A549 (cell line): Measurements from ENCODE around the gene LYRM2. TPM values are rescaled to one million over a fixed set of nuclear protein-coding genes. Genes with fewer than 3 reads are reported as not detected.

ENCODE experiments used
- ATAC-seq, 2 experiments: fragments of 200-7000 bp in 1 of 2; fragments of >200 bp in 1 of 2; cut with Nextera tagmentation in 1 of 2; cut with Tn5 transposase in 1 of 2; 3 replicates each; pipeline versions ENCODE4 v1.8.0 to v1.9.1; 2018 to 2020; ENCODE audit warnings: mild to moderate bottlenecking in 1 of 2, moderate library complexity in 1 of 2
- CTCF ChIA-PET: fragments of 300-600 bp; sonication (Branson Sonifier 250); formaldehyde crosslinking; extraction: SDS; loops from one replicate; lab custom pipeline; 2021; ENCODE audit warnings: antibody characterized with exemption, inconsistent platforms; lab: Yijun Ruan, JAX
- POLR2A ChIA-PET: fragments of 350-600 bp; formaldehyde crosslinking; extraction: SDS; loops from one replicate; lab custom pipeline; 2021; ENCODE audit warnings: antibody characterized with exemption, inconsistent platforms; lab: Yijun Ruan, JAX
- DNase-seq, 2 experiments: peaks; one replicate each; pipeline versions ENCODE4 v3.0.0 to v3.0.0-alpha.2; 2011 to 2016; ENCODE audit warnings: low read depth in 1 of 2, low spot score in 1 of 2
- FAIRE-seq: peaks from 2 replicates; lab custom pipeline; 2011; peaks lifted over from hg19 to GRCh38; lab: Jason Lieb, UNC
- H3K27ac ChIP-seq, 2 experiments: fragments of >200 bp; sonication (Bioruptor Twin); formaldehyde crosslinking; 3 replicates each; pipeline ENCODE4 v1.5.1; 2016 to 2017
- H3K4me1 ChIP-seq: fragments of >200 bp; sonication (Bioruptor Twin); formaldehyde crosslinking; 3 replicates; pipeline ENCODE4 v1.6.1; 2016
- H3K4me2 ChIP-seq: fragments of >200 bp; sonication (Bioruptor Twin); formaldehyde crosslinking; 3 replicates; pipeline ENCODE4 v1.6.1; 2016
- H3K4me3 ChIP-seq: fragments of >200 bp; sonication (Bioruptor Twin); formaldehyde crosslinking; 3 replicates; pipeline ENCODE4 v1.5.1; 2016
- H3K9me3 ChIP-seq: fragments of >200 bp; sonication (Bioruptor Twin); formaldehyde crosslinking; 3 replicates; pipeline ENCODE4 v1.6.1; 2016
- CBX2 ChIP-seq: fragments of 200-600 bp; sonication (generic); IDR thresholded peaks from 2 replicates; pipeline ENCODE4 v1.6.1; 2016; ENCODE audit warnings: low read depth, mild to moderate bottlenecking, borderline replicate concordance
- CBX8 ChIP-seq: fragments of 200-600 bp; sonication (generic); IDR thresholded peaks from 2 replicates; pipeline ENCODE4 v1.6.1; 2016
- CHD4 ChIP-seq: fragments of 200-600 bp; sonication (generic); IDR thresholded peaks from 2 replicates; pipeline ENCODE4 v1.6.1; 2016; ENCODE audit warnings: antibody characterized with exemption, mild to moderate bottlenecking, borderline replicate concordance
- EHF ChIP-seq: fragments of 250-450 bp; sonication (Bioruptor Pico); IDR thresholded peaks from 2 replicates; pipeline ENCODE4 v1.5.0; 2020; ENCODE audit warnings: mild to moderate bottlenecking
- EHMT2 ChIP-seq: fragments of 200-600 bp; sonication (generic); IDR thresholded peaks from 2 replicates; pipeline ENCODE4 v1.6.1; 2016; ENCODE audit warnings: antibody characterized with exemption, low read depth, mild to moderate bottlenecking, moderate library complexity
- EP300 ChIP-seq, 2 experiments: fragments of >200 bp; sonication (Bioruptor Twin); formaldehyde crosslinking; IDR thresholded peaks; 2 replicates in 1 of 2; 3 replicates in 1 of 2; pipeline ENCODE4 v1.6.1; 2016 to 2017
- ESRRA ChIP-seq: fragments of 150-350 bp; IDR thresholded peaks from 2 replicates; pipeline ENCODE4 v1.6.1; 2014; ENCODE audit warnings: mild to moderate bottlenecking, low read length, borderline replicate concordance
- FOSB ChIP-seq: fragments of 250-450 bp; sonication (Bioruptor Pico); IDR thresholded peaks from 2 replicates; pipeline ENCODE4 v1.5.0; 2020; ENCODE audit warnings: mild to moderate bottlenecking, moderate library complexity
- GATA3 ChIP-seq: IDR thresholded peaks from 2 replicates; pipeline ENCODE4 v1.6.1; 2012; ENCODE audit warnings: borderline replicate concordance
- HOXB5 ChIP-seq: fragments of 250-450 bp; sonication (Bioruptor Pico); IDR thresholded peaks from 2 replicates; pipeline ENCODE4 v1.5.0; 2020; ENCODE audit warnings: mild to moderate bottlenecking, moderate library complexity
- NPAS2 ChIP-seq: fragments of 250-450 bp; sonication (Bioruptor Pico); IDR thresholded peaks from 2 replicates; pipeline ENCODE4 v1.8.0; 2022; ENCODE audit warnings: mild to moderate bottlenecking, moderate library complexity, borderline replicate concordance
- PHF8 ChIP-seq: fragments of 200-600 bp; sonication (generic); IDR thresholded peaks from 2 replicates; pipeline ENCODE4 v1.6.1; 2016; ENCODE audit warnings: low read depth, mild to moderate bottlenecking, antibody characterized with exemption, moderate library complexity, borderline replicate concordance
- POLR2A ChIP-seq: IDR thresholded peaks from 2 replicates; pipeline ENCODE4 v1.6.1; 2012; ENCODE audit warnings: mild to moderate bottlenecking, low read length
- RARB ChIP-seq: fragments of 250-450 bp; sonication (Bioruptor Pico); IDR thresholded peaks from 2 replicates; pipeline ENCODE4 v1.8.0; 2021; ENCODE audit warnings: mild to moderate bottlenecking, moderate library complexity
- RCOR1 ChIP-seq: fragments of 150-350 bp; IDR thresholded peaks from 2 replicates; pipeline ENCODE4 v1.6.1; 2014; ENCODE audit warnings: antibody characterized with exemption, low read length, low read depth
- TP53 ChIP-seq: fragments of 250-450 bp; sonication (Bioruptor Pico); IDR thresholded peaks from 2 replicates; pipeline ENCODE4 v1.5.0; 2021; ENCODE audit warnings: mild to moderate bottlenecking, moderate library complexity
- ZNF302 ChIP-seq: fragments of 250-450 bp; sonication (Bioruptor Pico); IDR thresholded peaks from 2 replicates; pipeline ENCODE4 v1.9.0; 2021; ENCODE audit warnings: inconsistent platforms, mild to moderate bottlenecking, moderate library complexity
- WGBS: methylation state at CpG from one replicate; pipeline ENCODE4 v1.1.6; 2017; ENCODE audit errors: missing lambda C conversion rate; 5-methylcytosine and 5-hydroxymethylcytosine counted together
- polyA plus RNA-seq, 4 experiments: library from polyadenylated mRNA; depleted of rRNA in 3 of 4; stranded (reverse); fragments of >200 nt; fragmentation: RNase III in 1 of 4; extraction: RNeasy Plus Mini Kit Qiagen cat#74134 plus additional on column Dnase treatment in 1 of 4; gene quantifications; 2 replicates in 3 of 4; 3 replicates in 1 of 4; pipeline ENCODE4 v1.2.3, GENCODE V29; 2011 to 2017
- TF ChIP-seq, protein P1 (sequence below): fragments of 150-350 bp; IDR thresholded peaks from 2 replicates; pipeline ENCODE4 v1.6.1; 2014; ENCODE audit warnings: low read depth, mild to moderate bottlenecking, low read length
- TF ChIP-seq, protein P2 (sequence below): fragments of >200 bp; sonication (Bioruptor Twin); formaldehyde crosslinking; IDR thresholded peaks from 3 replicates; pipeline ENCODE4 v1.6.1; 2016

The LYRM2 gene
- polyA plus RNA-seq, 2 of the 4 experiments (the other 2 are of a cell fraction) = 33.2 to 56.0 TPM

DNA sequence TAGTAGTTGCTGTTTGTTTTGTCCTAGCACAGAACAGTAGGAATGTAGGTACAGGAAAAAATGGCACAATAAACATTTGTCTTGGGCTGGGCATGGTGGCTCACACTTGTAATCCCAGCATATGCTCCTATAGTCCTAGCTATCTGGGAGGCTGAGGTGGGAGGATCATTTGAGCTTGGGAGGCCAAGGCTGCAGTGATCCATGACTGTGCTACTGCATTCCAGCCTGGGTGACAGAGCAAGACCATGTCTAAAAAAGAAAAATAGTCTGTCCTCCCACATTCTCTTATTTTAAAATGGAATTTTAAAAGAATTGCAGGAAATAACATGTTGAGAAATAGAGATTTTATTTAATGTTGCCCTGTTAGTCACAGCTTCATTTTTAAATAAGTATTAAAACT lies 117.8 kb downstream of the LYRM2 start:
- ChIA-PET CTCF (no interaction called here), POLR2A (no interaction called here)
- no peak for DNase-seq
- Histone ChIP-seq H3K9me3 (no peaks in the 10 kb centered on the region), H3K27ac (no peak overlapping the region), H3K4me3 (no peak overlapping the region), H3K4me1 (no peaks in the 10 kb centered on the region), H3K4me2 (no peak overlapping the region)
- TF ChIP-seq EHMT2 = no peak
- TF ChIP-seq, protein P1, sequence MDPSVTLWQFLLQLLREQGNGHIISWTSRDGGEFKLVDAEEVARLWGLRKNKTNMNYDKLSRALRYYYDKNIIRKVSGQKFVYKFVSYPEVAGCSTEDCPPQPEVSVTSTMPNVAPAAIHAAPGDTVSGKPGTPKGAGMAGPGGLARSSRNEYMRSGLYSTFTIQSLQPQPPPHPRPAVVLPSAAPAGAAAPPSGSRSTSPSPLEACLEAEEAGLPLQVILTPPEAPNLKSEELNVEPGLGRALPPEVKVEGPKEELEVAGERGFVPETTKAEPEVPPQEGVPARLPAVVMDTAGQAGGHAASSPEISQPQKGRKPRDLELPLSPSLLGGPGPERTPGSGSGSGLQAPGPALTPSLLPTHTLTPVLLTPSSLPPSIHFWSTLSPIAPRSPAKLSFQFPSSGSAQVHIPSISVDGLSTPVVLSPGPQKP = no peak
- no peak for TF ChIP-seq CHD4
- TF ChIP-seq POLR2A = no peak
- no peak for TF ChIP-seq TP53 (CRISPR knock-in tag)
- no peak for FAIRE-seq
- no peak for ATAC-seq

DNA sequence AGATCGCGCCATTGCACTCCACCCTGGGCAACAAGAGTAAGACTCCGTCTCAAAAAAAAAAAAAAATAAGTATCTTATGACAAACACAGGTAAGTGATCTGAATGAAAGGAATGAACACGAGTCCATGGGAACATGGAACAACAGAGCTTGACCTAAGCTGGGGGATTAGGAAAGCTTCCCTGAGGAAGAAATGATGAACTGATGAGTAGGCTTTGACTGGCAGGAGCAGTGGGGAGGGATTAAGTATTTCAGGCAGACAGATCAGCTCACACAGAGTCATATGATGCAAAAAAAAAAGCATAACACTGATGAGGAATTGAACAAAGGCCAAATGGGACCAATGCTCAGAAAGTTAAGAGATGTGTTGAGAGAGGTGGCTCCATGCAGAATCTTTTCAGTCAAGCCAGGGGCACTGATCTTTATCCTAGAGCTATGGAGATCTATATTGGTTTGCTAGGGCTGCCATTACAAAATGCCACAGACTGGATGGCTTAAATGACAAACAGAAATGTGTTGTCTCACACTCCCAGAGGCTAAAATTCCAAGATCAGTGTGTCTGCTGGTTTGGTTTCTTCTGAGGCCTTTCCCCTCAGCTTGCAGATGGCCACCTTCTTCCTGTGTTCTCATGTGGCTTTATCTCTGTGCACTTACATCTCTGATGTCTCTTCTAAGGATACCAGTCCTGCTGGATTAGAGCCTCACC lies 120.0 kb downstream of the LYRM2 start:
- no peak overlapping the region for H3K27ac ChIP-seq
- FAIRE-seq (no peak), DNase-seq (no peak), ATAC-seq (no peak)
- TF ChIP-seq ZNF302 (CRISPR knock-in tag) (no peak), GATA3 (no peak), FOSB (CRISPR knock-in tag) (no peak), NPAS2 (CRISPR knock-in tag) (no peak), EP300 (IDR thresholded peaks at IDR 0.05) (no peak), EHF (no peak), HOXB5 (CRISPR knock-in tag) (no peak), CBX2 (no peak), ESRRA (no peak), RARB (CRISPR knock-in tag) (no peak), PHF8 (no peak), CBX8 (no peak), RCOR1 (no peak)
- TF ChIP-seq, protein P2, sequence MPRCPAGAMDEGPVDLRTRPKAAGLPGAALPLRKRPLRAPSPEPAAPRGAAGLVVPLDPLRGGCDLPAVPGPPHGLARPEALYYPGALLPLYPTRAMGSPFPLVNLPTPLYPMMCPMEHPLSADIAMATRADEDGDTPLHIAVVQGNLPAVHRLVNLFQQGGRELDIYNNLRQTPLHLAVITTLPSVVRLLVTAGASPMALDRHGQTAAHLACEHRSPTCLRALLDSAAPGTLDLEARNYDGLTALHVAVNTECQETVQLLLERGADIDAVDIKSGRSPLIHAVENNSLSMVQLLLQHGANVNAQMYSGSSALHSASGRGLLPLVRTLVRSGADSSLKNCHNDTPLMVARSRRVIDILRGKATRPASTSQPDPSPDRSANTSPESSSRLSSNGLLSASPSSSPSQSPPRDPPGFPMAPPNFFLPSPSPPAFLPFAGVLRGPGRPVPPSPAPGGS = no peak
- TF ChIP-seq, protein P1 = no peak
- H3K9me3 ChIP-seq = no peaks in the 10 kb centered on the region
- 74% methylated on average over 4 of the region's 4 CpGs for WGBS
- ChIA-PET POLR2A (no interaction called here), CTCF (no interaction called here)
- no peak overlapping the region for H3K4me3 ChIP-seq
- no peak overlapping the region for H3K4me2 ChIP-seq
- no peaks in the 10 kb centered on the region for H3K4me1 ChIP-seq

Other genes with a start within 250 kb of the LYRM2 start
- gene RRAGD, start 226.5 kb downstream of the LYRM2 start, polyA plus RNA-seq (2011; rRNA removed) = 0.72 and 1.2 TPM in 2 replicates
- 0.58 to 1.2 TPM (median 0.79 TPM) in 3 replicates for gene RRAGD, start 226.5 kb downstream of the LYRM2 start, polyA plus RNA-seq (2017; fragmentation: RNase III; extraction: RNeasy Plus Mini Kit Qiagen cat#74134 plus additional on column Dnase treatment)
- gene ANKRD6, start 205.6 kb downstream of the LYRM2 start, polyA plus RNA-seq (2011; rRNA removed) = 2.9 and 3.6 TPM in 2 replicates
- 2.1 to 2.5 TPM (median 2.2 TPM) in 3 replicates for gene ANKRD6, start 205.6 kb downstream of the LYRM2 start, polyA plus RNA-seq (2017; fragmentation: RNase III; extraction: RNeasy Plus Mini Kit Qiagen cat#74134 plus additional on column Dnase treatment)
- 20.5 and 32.5 TPM in 2 replicates for gene MDN1, start 181.0 kb upstream of the LYRM2 start, polyA plus RNA-seq (2011; rRNA removed)
- gene MDN1, start 181.0 kb upstream of the LYRM2 start, polyA plus RNA-seq (2017; fragmentation: RNase III; extraction: RNeasy Plus Mini Kit Qiagen cat#74134 plus additional on column Dnase treatment) = 6.4 to 8.1 TPM (median 7.9 TPM) in 3 replicates
- 8.8 and 13.6 TPM in 2 replicates for gene CASP8AP2, start 191.1 kb upstream of the LYRM2 start, polyA plus RNA-seq (2011; rRNA removed)
- gene CASP8AP2, start 191.1 kb upstream of the LYRM2 start, polyA plus RNA-seq (2017; fragmentation: RNase III; extraction: RNeasy Plus Mini Kit Qiagen cat#74134 plus additional on column Dnase treatment) = 7.1 to 8.2 TPM (median 7.5 TPM) in 3 replicates